Measurements from ENCODE around the gene FTCDNL1.

- TF ChIP-seq EZH2 (IDR thresholded peaks at IDR 0.05; ENCODE audit: borderline replicate concordance, low read depth, low read length, severe bottlenecking) (no peak), CTCF (IDR thresholded peaks at IDR 0.05; ENCODE audit: borderline replicate concordance, extremely low read depth, low read length, poor library complexity, severe bottlenecking) (no peak)
Observed at GRCh38 chr2:199727306-199727705, 123.7 kb downstream of the FTCDNL1 start.

Data from DND-41 (cell line).